Measurements from ENCODE around the gene PITPNM1. TPM values are rescaled to one million over a fixed set of nuclear protein-coding genes. Genes with fewer than 3 reads are reported as not detected.
A peak's percentile ranks its signal among the peaks of the same experiment; 100 is the strongest.

The PITPNM1 gene
- total and polyA plus RNA-seq, 2 experiments from 2014 or later = 26.3 to 39.8 TPM

- DNase-seq (ENCODE audit: low spot score) = no peak
- Histone ChIP-seq H3K4me3 (no peak overlapping the region), H3K4me2 (no peak overlapping the region), H3K27me3 (no peaks in the 10 kb centered on the region), H3K79me2 (peaks cover 11% of the 10 kb centered on the region), H3K36me3 (replicated peaks; ENCODE audit: insufficient read depth, low read depth) (no peaks in the 10 kb centered on the region), H3K9me2 (replicated peaks; ENCODE audit: insufficient read depth) (no peaks in the 10 kb centered on the region), H4K20me1 (ENCODE audit: insufficient read depth, poor library complexity, severe bottlenecking) (no peaks in the 10 kb centered on the region), H3K4me1 (ENCODE audit: insufficient read depth) (peaks cover 22% of the 10 kb centered on the region), H2AFZ (no peak overlapping the region), H3K27ac (peak overlapping the region; percentile 90), H3K9me3 (ENCODE audit: low read depth) (no peaks in the 10 kb centered on the region)
- TF ChIP-seq EZH2 (IDR thresholded peaks at IDR 0.05; ENCODE audit: borderline replicate concordance) = no peak
- no peak for TF ChIP-seq EZH2phosphoT487 (IDR thresholded peaks at IDR 0.05; ENCODE audit: low read depth, severe bottlenecking, unreplicated experiment)
- no peak for TF ChIP-seq CTCF (IDR thresholded peaks at IDR 0.05; ENCODE audit: poor library complexity)
- WGBS (ENCODE audit: low lambda C conversion rate, missing lambda C conversion rate) = 80% methylated on average over 3 of the region's 3 CpGs
Measured at GRCh38 chr11:67510023-67510345, 4.8 kb upstream of the PITPNM1 start.

DNA sequence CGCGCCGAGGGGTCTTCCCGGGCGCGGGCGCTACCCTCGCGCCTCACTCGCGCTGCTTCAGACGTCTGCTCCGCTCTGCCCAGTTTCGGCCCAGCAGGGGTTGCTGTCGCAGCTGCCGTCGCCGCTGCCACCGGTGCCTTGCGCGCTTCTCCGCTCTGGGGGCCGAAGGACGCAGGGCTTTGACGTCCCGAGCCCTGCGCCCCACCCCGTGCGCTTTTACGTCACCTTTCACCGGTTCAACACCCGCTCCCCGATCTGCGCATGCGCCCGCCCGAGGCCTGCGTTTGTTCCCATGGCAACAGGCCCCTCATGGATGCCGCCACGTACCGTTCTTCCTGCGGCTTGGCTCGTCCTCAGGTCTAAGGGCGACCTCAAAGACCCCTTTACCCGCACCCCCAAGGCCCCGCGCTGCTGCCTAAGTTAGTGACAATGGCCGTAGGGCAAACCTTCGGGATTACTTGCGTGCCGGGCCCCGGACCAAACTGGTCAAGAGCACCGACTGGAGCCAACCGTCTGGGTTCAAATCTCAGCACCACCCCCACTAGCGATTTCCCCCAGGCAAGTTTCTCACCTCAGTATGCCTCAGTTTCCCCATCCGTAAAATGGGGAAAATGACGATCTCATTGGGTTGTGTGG lies 3.4 kb upstream of the PITPNM1 start:
- Histone ChIP-seq H3K79me2 (peaks cover 15% of the 10 kb centered on the region), H3K4me3 (peak overlapping the region; percentile 34), H4K20me1 (ENCODE audit: insufficient read depth, poor library complexity, severe bottlenecking) (peaks cover 4% of the 10 kb centered on the region), H3K4me2 (peak overlapping the region; percentile 93), H3K9me3 (ENCODE audit: low read depth) (no peaks in the 10 kb centered on the region), H2AFZ (peak overlapping the region; percentile 87), H3K27me3 (no peaks in the 10 kb centered on the region), H3K27ac (peak overlapping the region; percentile 95), H3K9me2 (replicated peaks; ENCODE audit: insufficient read depth) (no peaks in the 10 kb centered on the region), H3K4me1 (ENCODE audit: insufficient read depth) (peaks cover 22% of the 10 kb centered on the region), H3K36me3 (replicated peaks; ENCODE audit: insufficient read depth, low read depth) (no peaks in the 10 kb centered on the region)
- DNase-seq (ENCODE audit: low spot score) = peak; percentile 99
- 2% methylated on average over 55 of the region's 57 CpGs for WGBS (ENCODE audit: low lambda C conversion rate, missing lambda C conversion rate)
- TF ChIP-seq EZH2 (IDR thresholded peaks at IDR 0.05; ENCODE audit: borderline replicate concordance) (no peak), EZH2phosphoT487 (IDR thresholded peaks at IDR 0.05; ENCODE audit: low read depth, severe bottlenecking, unreplicated experiment) (no peak), CTCF (IDR thresholded peaks at IDR 0.05; ENCODE audit: poor library complexity) (no peak)

GRCh38 chr11:67507864-67508485 lies 2.8 kb upstream of the PITPNM1 start, which contains the start of gene CDK2AP2:
CDK2AP2 (minus strand) TSS chr11:67508162; CDS start chr11:67508082, 80 bp downstream.
- Histone ChIP-seq H3K9me3 (ENCODE audit: low read depth) (no peaks in the 10 kb centered on the region), H3K36me3 (replicated peaks; ENCODE audit: insufficient read depth, low read depth) (no peaks in the 10 kb centered on the region), H3K79me2 (peaks cover 22% of the 10 kb centered on the region), H3K4me2 (peak within 1 kb of the TSS; percentile 97), H3K27ac (peak within 1 kb of the TSS; percentile 98), H3K4me1 (ENCODE audit: insufficient read depth) (peaks cover 22% of the 10 kb centered on the region), H4K20me1 (ENCODE audit: insufficient read depth, poor library complexity, severe bottlenecking) (peaks cover 9% of the 10 kb centered on the region), H3K4me3 (peak within 1 kb of the TSS; percentile 34), H2AFZ (peak within 1 kb of the TSS; percentile 87), H3K9me2 (replicated peaks; ENCODE audit: insufficient read depth) (no peaks in the 10 kb centered on the region), H3K27me3 (no peaks in the 10 kb centered on the region)
- TF ChIP-seq EZH2 (IDR thresholded peaks at IDR 0.05; ENCODE audit: borderline replicate concordance) = no peak
- TF ChIP-seq CTCF (IDR thresholded peaks at IDR 0.05; ENCODE audit: poor library complexity) = no peak
- no peak for TF ChIP-seq EZH2phosphoT487 (IDR thresholded peaks at IDR 0.05; ENCODE audit: low read depth, severe bottlenecking, unreplicated experiment)
- DNase-seq (ENCODE audit: low spot score) = peak; percentile 98
- under 1% methylated on average over 55 of the region's 57 CpGs for WGBS (ENCODE audit: low lambda C conversion rate, missing lambda C conversion rate)

Measured in hepatocyte (in vitro differentiated cells).